Mucosa of stomach (tissue), 1 donor: Measurements from ENCODE around the gene PRSS33.

Experiments used
- H3K27me3 ChIP-seq: one replicate; pipeline ENCODE4 v1.7.0; 2013; ENCODE audit warnings: mild to moderate bottlenecking, low read length; ENCODE audit not compliant: control insufficient read depth, insufficient read depth
- H3K36me3 ChIP-seq: one replicate; pipeline ENCODE4 v1.7.0; 2013; ENCODE audit warnings: low read length; ENCODE audit not compliant: control insufficient read depth, insufficient read depth
- H3K4me1 ChIP-seq: one replicate; pipeline ENCODE4 v1.7.0; 2013; ENCODE audit warnings: mild to moderate bottlenecking, low read length; ENCODE audit not compliant: control insufficient read depth, insufficient read depth
- H3K4me3 ChIP-seq: one replicate; pipeline ENCODE4 v1.7.0; 2013; ENCODE audit warnings: low read length
- H3K9ac ChIP-seq: one replicate; pipeline ENCODE4 v1.7.0; 2013; ENCODE audit warnings: mild to moderate bottlenecking, low read length, moderate library complexity
- H3K9me3 ChIP-seq: one replicate; pipeline ENCODE4 v1.7.0; 2013; ENCODE audit warnings: mild to moderate bottlenecking, low read length, moderate library complexity; ENCODE audit not compliant: control insufficient read depth
- donor health status: Pancreatic carcinoma.

PRSS33 gene

DNA sequence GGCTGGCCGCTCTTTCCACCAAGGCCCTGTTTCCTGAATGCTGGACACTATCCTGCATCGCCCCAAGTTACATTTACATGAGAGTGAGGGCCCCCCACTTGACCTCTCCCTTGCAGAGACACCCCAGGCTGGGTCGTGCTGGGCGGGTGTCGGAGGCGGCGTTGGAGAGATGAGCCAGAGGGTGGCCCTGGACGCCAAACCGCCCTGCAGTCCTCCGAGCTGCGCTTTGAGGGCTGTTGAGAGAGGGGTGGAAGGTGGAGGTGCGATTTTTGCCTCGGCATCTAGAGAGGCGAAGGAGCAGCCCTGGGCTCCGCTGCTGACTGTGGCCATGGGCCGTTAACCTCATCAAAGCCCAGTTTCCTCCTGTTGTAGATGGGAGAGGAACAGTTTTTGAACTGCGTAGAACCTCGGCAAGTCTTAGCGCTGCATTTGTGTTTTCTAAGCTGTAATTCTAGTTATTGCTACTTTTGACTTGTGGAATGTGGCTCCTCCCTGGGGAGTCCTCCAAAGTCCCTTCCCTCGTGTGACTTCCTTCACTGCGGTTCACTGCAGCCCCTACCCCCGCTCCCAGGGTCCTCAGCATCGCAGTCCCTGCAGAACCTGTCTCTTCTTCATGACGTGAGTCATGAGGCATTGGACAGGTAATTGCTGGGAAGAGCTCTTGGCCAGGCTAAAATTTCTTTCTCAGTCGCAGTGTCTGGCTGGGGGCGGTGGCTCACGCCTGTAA lies 9.3 kb downstream of the PRSS33 start:
- Histone ChIP-seq H3K36me3 (peaks cover 6% of the 10 kb centered on the region), H3K9me3 (no peaks in the 10 kb centered on the region), H3K4me3 (peak overlapping the region; percentile 92), H3K4me1 (peaks cover 24% of the 10 kb centered on the region), H3K27me3 (no peaks in the 10 kb centered on the region), H3K9ac (peak overlapping the region; percentile 99)

DNA sequence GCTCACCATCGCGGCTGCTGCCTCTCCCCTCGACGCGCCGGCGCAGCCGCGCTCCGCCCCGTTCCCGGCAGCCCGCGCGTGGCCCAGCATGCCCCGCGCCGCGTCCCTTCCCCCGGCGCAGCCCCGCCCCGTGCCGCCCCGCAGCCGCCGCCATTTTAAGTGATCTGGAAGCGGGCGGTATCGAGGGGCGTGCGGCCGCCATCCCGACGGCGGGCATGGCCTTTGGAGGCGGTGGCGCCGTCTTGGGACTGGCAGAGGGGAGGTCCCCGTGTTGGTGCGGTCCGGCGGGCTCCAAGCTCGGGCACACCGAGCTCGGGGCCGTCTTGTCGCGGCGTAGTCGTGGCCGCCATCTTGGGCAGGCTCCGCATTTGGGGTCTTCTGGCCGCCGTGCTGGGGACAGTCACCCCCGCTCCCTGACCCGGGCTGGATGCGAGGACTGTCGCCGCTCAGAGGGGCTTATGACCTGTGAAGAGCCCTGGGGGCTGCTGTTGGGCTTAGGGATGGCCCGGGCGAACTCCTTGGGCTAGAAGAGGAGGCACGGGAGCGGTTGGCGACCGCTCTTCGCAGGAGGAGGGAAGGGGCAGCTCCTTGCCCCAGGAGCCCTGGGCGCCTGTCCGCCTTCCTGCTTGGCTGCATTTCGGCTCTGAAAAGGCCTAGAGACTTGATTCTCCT lies 10.0 kb downstream of the PRSS33 start, which contains the start of gene ELOB:
Gene ELOB, minus strand, starts transcription at position 50 of the 672 bp plus-strand sequence. Its CDS starts 41 bp downstream, at position 9.
- Histone ChIP-seq H3K27me3 (no peaks in the 10 kb centered on the region), H3K36me3 (peaks cover 8% of the 10 kb centered on the region), H3K9me3 (no peaks in the 10 kb centered on the region), H3K4me1 (peaks cover 24% of the 10 kb centered on the region), H3K9ac (peak within 1 kb of the TSS; percentile 99), H3K4me3 (peak within 1 kb of the TSS; percentile 92)

DNA sequence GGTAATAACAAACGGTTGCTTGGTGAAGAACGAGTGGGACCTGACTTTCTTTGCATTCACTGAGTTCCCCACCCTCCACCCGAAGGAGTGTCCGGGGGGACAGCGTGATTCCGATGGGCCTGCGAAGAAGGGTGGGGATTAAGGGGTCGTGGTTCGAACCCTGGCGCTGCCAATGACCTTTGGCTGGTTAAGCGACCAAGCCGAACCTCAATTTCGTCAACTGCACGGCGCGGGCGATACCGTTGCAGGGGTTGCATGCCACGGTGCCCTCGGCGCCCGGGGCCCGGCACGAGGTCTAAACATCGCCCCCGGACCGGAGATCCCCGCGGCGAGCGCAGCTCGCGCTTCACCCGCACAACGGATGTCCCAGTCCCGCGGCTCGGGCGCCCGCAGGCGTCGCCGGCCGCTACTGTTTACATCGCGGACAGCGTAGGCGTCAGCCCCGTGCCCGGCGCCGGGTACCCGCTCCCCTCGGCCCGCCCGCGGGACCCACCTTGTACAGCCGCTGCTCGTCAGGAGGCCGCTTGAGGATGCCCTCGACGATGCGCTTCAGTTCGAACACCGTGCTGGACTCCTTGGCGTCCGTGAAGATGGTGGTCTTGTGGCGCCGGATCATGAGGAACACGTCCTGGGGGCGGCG lies 10.7 kb downstream of the PRSS33 start:
- Histone ChIP-seq H3K4me1 (peaks cover 24% of the 10 kb centered on the region), H3K36me3 (peaks cover 13% of the 10 kb centered on the region), H3K9me3 (no peaks in the 10 kb centered on the region), H3K4me3 (peak overlapping the region; percentile 64), H3K9ac (peak overlapping the region; percentile 72), H3K27me3 (no peaks in the 10 kb centered on the region)

DNA sequence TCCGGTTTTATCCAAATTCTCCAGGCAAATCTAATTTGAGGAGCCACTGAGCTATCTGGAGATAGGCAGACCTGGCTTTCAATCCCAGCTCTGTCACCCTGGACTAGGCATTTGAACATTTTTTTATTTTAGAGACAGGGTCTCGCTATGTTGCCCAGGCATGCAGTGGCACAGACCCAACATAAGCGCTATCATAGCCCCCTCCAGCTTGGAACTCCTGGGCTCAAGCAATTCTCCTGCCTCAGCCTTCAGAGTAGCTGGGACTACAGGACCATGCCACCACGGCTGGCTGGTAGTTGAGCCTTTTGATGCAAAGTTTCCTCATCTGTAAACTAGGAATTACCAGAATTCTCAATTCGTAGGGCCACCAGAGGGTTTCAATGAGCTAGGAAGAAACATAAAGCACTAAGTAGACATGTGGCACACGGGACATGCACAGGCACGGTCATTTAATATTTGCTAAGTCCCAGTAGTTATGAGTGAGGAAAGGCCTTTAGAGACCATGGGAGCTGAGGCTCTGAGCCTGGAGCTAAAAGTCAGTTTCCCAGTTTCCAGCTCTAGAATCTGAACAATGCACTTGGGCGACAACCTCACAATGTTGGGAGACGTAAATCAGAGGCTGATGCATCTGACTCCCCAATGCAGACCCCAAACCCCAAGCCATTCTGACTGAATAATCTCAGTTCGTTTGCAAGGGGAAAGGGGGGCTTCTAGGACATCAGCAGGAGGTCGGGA lies 11.4 kb downstream of the PRSS33 start:
- Histone ChIP-seq H3K27me3 (no peaks in the 10 kb centered on the region), H3K9ac (peak overlapping the region; percentile 72), H3K9me3 (no peaks in the 10 kb centered on the region), H3K36me3 (peaks cover 17% of the 10 kb centered on the region), H3K4me1 (peaks cover 24% of the 10 kb centered on the region), H3K4me3 (peak overlapping the region; percentile 64)

DNA sequence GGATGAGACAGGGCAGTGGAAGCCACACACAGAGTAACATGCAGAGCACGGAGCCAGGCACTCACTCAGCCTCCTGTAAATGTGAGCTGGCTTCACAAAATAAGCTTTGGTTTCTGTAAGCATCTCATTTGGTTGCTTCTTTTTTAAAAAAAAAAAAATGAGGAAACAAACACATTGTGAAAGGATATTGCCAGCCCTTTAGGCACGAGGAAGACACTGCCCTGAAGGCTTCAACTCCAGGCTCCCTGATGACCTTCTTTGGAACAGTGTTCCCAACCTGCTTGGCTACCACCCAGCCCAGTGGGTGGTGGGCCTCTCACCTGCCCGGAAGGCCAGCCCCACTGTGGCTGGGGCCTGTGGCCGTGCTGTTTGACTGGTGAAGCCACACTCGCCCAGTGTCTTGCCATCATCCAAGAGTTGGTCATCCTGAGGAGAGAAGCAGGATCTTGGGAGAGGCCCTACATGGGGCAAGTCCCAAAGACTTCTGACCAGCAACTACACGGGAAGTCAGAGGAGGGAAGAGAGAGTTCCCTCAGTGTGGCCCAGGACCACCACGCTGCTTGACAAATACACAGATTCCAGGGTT lies 12.1 kb downstream of the PRSS33 start:
- H3K4me3 ChIP-seq, result no peak overlapping the region
- peak overlapping the region; percentile 72 for H3K9ac ChIP-seq
- no peaks in the 10 kb centered on the region for H3K9me3 ChIP-seq
- no peaks in the 10 kb centered on the region for H3K27me3 ChIP-seq
- H3K36me3 ChIP-seq, result peaks cover 17% of the 10 kb centered on the region
- peaks cover 31% of the 10 kb centered on the region for H3K4me1 ChIP-seq

DNA sequence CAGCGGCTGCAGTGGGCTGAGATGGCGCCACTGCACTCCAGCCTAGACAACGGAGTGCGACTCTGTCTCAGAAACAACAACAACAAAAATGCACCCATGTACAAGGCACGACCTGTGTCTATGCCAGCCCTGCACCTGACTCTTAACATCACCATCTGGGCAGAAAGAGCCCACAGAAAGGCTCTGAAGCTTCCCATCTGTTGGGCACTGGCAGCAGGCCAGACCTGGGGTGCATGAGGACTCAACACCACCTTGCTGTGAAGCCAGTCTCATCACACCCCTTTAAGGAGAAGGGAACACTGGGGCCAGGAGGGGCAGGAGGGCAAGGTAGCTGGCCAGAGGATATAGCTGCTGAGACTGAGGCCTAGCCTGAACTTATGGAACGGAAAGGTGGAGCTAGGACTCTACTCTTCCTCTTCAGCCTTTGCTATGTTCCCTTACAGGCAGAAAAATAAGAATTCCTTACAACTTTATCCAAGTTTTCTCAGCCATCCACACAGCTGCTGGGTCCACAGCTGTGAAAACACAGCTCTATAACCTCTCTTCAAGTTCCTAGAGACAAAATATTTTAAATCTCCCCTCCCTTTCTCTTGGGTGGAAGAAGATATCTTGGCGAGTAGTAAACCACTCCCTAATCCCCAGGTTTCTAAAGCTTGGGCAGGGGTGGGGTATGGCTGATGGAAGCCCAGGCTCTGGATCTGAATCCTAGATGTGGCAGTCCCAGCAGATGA lies 13.0 kb downstream of the PRSS33 start:
- Histone ChIP-seq H3K36me3 (peaks cover 24% of the 10 kb centered on the region), H3K9ac (no peak overlapping the region), H3K4me3 (no peak overlapping the region), H3K4me1 (peaks cover 40% of the 10 kb centered on the region), H3K9me3 (no peaks in the 10 kb centered on the region), H3K27me3 (no peaks in the 10 kb centered on the region)

DNA sequence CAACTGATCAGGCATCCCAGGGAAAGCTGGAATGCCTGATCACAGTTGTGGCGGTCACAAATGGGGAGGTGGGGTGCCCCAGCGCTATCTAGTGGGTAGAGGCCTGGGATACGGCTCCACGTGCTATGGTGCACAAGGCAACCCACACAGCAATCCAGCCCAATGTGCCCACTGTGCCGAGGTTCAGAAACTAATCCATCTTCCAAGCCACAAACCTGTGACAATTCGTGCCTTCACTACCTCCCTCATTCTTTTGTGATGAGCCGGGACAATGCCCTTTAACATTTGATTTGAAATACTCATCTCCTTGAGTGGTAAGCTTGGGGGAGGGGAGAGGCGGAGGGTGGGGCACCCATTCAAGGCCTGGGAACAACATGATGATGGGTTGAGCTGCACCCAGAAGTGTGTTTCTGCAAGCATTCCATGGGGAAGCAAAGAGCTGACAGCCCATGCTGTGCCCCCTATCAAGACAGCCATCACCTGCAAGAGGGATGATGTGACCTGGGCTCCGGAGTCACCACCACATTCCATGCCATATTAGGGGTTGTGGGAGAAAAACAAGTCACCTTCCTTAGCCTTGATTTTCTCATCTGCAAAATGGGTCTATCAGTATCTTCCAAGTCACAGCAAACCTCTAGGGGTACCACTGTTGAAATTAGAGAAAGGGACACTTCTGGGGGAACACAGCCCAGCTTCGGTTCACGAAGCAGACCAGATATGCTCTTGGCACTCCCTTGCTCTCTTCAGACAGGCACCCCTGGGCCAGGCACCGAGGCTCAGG lies 14.0 kb downstream of the PRSS33 start:
- Histone ChIP-seq H3K36me3 (peaks cover 34% of the 10 kb centered on the region), H3K4me1 (peaks cover 43% of the 10 kb centered on the region), H3K4me3 (no peak overlapping the region), H3K9me3 (no peaks in the 10 kb centered on the region), H3K27me3 (no peaks in the 10 kb centered on the region), H3K9ac (no peak overlapping the region)

DNA sequence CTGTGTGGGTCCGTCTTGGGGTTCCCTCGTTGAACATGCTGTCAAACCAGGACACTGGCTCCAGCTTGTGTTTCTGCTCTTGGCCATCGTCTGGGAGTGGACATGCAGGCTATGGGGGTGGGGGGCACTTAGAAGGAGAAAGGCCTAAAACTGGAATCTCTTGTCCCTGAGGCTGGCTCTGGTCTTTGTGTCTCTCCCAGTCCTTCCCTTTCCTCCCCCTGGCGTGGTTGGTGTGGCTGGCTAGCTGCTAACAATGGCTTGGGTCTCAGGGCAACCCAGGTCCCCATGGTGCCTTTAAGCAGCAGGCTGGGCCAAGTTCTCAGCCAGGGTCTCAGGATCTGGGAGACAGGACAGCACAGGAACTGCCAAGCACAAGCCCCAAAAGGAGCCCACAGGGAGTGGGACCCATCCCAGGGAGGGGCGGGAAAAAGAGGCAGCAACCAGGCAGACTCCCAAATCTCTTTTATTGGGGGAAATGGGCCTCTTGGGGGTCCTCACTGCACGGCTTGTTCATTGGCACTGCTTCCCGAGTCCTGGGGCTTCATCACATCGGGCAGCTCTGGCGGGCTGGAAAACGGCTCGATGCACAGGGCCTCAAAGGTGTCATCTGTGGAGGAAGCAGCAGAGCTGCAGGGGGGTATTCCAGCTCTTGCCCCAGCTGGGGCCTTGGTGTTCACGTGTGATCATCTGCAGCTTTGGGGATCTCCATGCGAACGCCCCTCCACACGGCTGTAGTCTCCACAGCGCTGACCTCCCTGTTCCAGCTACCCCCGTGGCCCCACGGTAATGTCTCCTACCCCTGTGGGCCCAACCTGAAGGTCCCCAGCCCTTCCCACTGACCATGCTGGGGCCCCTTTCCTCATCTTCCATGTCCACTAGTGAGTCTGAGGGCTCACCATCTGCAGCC lies 15.6 kb downstream of the PRSS33 start:
- H3K36me3 ChIP-seq, result peaks cover 49% of the 10 kb centered on the region
- H3K9ac ChIP-seq, result no peak overlapping the region
- H3K4me3 ChIP-seq, result no peak overlapping the region
- H3K9me3 ChIP-seq, result no peaks in the 10 kb centered on the region
- peaks cover 40% of the 10 kb centered on the region for H3K4me1 ChIP-seq
- H3K27me3 ChIP-seq, result no peaks in the 10 kb centered on the region

DNA sequence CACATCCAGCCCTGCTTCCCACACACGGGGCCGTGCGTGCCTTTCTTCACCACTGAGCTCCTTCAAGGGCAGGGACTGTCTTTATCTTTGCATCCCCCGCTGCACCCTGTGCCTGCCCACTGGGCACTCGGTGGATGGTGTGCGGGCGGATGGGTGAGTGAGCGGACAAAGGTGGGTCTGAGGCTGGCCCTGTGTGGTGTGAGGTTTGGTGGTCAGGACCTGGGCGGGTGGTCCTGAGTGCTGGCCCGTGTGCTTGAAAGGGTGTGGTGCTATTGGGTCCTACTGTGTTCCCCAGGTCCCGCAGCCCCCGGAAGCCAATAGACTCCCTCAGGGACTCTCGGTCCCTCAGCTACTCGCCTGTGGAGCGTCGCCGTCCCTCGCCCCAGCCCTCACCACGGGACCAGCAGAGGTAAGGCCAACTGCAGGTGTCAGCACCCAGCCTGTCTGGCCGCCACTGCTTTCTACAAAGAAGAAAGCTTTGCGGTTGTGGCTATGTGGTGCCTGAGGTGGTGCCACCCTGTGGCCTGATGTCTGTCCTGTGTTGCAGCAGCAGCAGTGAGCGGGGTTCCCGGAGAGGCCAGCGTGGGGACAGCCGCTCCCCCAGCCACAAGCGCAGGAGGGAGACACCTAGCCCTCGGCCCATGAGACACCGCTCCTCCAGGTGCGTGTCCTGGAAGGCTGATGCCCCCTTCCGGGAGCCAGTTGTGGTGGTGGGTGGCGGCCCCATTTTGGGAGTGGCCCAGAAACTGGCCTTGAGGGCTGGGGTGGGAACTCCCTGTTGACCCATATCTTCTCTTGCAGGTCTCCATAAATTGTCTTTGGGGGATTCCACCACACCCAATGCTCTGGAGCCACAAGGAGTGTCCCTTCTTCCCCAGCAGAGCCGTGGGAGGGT lies 17.1 kb downstream of the PRSS33 start:
- H3K36me3 ChIP-seq, result peaks cover 59% of the 10 kb centered on the region
- H3K4me1 ChIP-seq, result peaks cover 29% of the 10 kb centered on the region
- H3K9me3 ChIP-seq, result no peaks in the 10 kb centered on the region

More for the DNA sequence above, 17.1 kb downstream of the PRSS33 start:
- Histone ChIP-seq H3K4me3 (no peak overlapping the region), H3K27me3 (no peaks in the 10 kb centered on the region), H3K9ac (no peak overlapping the region)
